Lower leg skin (tissue), 4 donors: Measurements from ENCODE around the gene EPHA6. TPM values are rescaled to one million over a fixed set of nuclear protein-coding genes. Genes with fewer than 3 reads are reported as not detected.
"Not testable (repeated sequence)": the region's sequence is repeated elsewhere in the genome, so short reads cannot be mapped to it uniquely, and the experiment has no call there.

Experiments
- DNase-seq, 2 donors: peaks; one replicate each; pipeline ENCODE4 v3.0.0-alpha.2; 2019; ENCODE audit warnings: low spot score in 2 of 2
- H3K4me3 ChIP-seq: fragments of 200-600 bp; sonication (generic); 2 replicates; pipeline ENCODE4 v1.5.1; 2017; ENCODE audit warnings: mild to moderate bottlenecking, low read depth; ENCODE audit not compliant: poor library complexity, severe bottlenecking
- CTCF ChIP-seq, 3 donors: fragments of 450-650 bp; IDR thresholded peaks; one replicate each; pipeline ENCODE4 v1.5.1; 2016; ENCODE audit warnings: antibody characterized with exemption in 3 of 3, mild to moderate bottlenecking in 3 of 3, moderate library complexity in 2 of 3
- POLR2A ChIP-seq, 2 donors: fragments of 450-650 bp; IDR thresholded peaks; one replicate each; pipeline ENCODE4 v1.6.1; 2016 to 2017; ENCODE audit warnings: antibody characterized with exemption in 2 of 2, mild to moderate bottlenecking in 1 of 2, moderate library complexity in 1 of 2
- WGBS, 2 donors: methylation state at CpG; one replicate each; pipeline ENCODE4 v1.1.5; 2018; 5-methylcytosine and 5-hydroxymethylcytosine counted together
- intact Hi-C: fragments of 100-400 bp; cut with DNase I; formaldehyde crosslinking; loops from one replicate; pipeline ENCODE4 v1.15.0; 2023; ENCODE audit warnings: low total_unique reads
- total RNA-seq, 4 donors: library from RNA; depleted of rRNA; stranded (reverse); fragments of >200 nt; gene quantifications; one replicate each; pipeline ENCODE4 v1.1.0, GENCODE V29; 2016

Gene EPHA6
- total RNA-seq, 4 donors from 2014 or later, result 0.23 TPM; not detected in 3

DNA sequence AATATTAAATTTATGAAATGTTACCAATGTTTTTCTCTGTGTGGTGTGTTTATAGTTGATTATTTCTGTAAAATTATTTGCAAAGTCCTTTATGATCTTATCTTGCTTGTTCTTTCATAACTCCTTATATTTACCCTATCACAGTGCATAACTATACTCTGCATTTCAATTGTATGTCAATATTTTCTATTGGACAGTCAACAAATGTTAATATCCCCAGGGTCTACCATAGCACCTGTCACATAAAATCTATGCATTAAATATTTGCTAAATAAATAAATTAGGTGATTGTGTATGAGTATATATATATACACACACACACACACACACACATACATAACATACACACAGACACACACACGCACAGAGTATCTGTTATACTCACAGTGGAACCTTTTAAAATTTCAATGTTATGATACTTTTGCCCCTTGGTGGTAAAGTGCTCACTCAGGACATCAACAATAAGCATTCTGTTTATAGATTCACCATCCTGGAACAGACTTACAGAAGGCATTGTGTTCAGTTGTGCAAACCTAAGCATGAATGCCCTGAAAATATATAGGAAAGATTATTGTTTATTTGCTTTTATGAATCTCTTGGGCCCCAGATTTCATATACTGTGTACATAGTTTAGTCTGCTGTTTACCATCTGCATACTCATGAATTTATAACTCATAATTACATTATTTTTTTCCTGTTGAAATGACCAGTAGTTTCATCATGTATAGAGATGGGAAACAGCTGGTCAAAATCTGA, 443.7 kb downstream of the EPHA6 start:
- no peak overlapping the region for H3K4me3 ChIP-seq
- 77 to 83% methylated on average over 1 of the region's 1 CpG for whole genome bisulfite sequencing, 2 donors
- intact Hi-C loops, result no loop called here
- no peak for TF ChIP-seq POLR2A (IDR thresholded peaks at IDR 0.05)
- TF ChIP-seq CTCF (IDR thresholded peaks at IDR 0.05), result no peak
- DNase-seq, result no peak

- 67 to 68% methylated on average over 1 of the region's 1 CpG for WGBS, 2 donors
- TF ChIP-seq CTCF (IDR thresholded peaks at IDR 0.05) (no peak), POLR2A (IDR thresholded peaks at IDR 0.05) (no peak)
- DNase-seq, result no peak
- no peak overlapping the region for H3K4me3 ChIP-seq
- intact Hi-C loops, result no loop called here
Observed at GRCh38 chr3:97259263-97259662, 444.9 kb downstream of the EPHA6 start.

DNA sequence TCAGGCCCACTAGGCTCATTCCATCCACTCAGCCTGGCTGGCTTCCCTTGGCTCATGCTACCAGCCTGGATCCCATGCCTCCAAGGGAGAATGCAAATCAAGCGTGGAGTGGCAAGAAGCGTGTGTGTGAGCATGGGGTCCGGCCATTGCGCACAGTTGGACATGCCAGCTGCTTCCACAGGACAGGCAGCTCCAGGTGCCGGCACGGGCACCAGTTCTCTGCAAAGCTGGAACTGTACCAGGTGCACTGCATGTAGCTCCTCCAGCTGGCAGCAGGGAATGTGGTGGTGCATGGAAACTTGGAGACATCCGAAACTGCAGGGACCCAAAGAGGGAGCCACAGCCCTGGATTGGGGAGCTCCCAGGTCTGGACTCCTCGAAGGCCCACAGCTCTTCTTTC, 449.8 kb downstream of the EPHA6 start:
- intact Hi-C loops, result no loop called here
- DNase-seq, result no peak
- WGBS, 2 donors, result 83 to 89% methylated on average over 8 of the region's 8 CpGs
- TF ChIP-seq POLR2A (IDR thresholded peaks at IDR 0.05) (no peak), CTCF (IDR thresholded peaks at IDR 0.05) (no peak)
- no peak overlapping the region for H3K4me3 ChIP-seq

DNA sequence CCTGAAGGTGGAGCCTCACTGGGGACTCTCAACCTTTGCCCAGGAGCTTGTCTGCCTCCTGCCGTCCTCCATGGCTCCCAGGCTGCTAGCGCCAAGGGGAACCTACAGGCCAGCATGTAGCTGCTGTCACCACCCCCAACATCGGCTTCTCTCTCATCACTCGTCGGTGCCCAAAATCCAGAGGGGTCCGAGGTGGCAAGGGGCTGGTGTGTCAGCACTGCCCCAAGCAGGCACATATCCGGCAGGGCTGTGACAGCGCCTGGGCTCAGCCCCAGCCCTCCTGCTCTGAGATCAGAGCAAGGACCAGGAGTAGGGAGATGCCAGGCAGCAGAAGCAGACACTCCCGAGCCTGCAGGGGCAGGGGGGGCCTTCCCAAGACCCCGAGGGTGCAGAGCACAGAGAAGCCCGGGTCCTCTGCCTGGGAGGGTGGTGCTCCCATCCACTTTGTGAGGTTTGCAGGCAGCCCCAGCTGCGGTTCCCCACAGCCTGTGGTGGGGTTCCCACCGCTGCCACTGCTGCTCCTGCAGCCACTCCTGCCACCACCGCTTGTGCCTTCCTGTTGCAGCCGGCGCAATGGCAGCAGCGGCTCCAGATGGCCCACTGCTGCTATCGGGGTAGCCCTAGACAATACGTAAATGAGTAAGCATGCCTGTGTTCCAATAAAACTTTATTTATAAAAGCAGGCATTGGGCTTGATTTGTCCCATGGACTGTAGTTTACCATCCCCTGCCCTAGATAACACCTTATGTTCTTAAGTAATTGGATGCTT, 451.0 kb downstream of the EPHA6 start:
- TF ChIP-seq POLR2A (IDR thresholded peaks at IDR 0.05), result no peak
- intact Hi-C loops, result no loop called here
- WGBS, 2 donors, result 92 to 95% methylated on average over 16 to 17 of the region's 19 CpGs
- H3K4me3 ChIP-seq, result no peak overlapping the region
- no peak for DNase-seq

GRCh38 chr3:97269202-97269601, 454.8 kb downstream of the EPHA6 start:
- no peak overlapping the region for H3K4me3 ChIP-seq
- DNase-seq, result no peak
- TF ChIP-seq POLR2A (IDR thresholded peaks at IDR 0.05) (no peak), CTCF (IDR thresholded peaks at IDR 0.05) (no peak)
- 63 to 68% methylated on average over 2 of the region's 2 CpGs for WGBS, 2 donors
- intact Hi-C loops, result no loop called here

GRCh38 chr3:97276879-97277550, 462.6 kb downstream of the EPHA6 start:
- intact Hi-C loops, result not testable (repeated sequence)
- 79 to 80% methylated on average over 15 of the region's 15 CpGs for WGBS, 2 donors

More at GRCh38 chr3:97276879-97277550, 462.6 kb downstream of the EPHA6 start:
- peak in 1 of 2 donors; percentile 54 for DNase-seq
- not testable (repeated sequence) for H3K4me3 ChIP-seq
